Thyroid gland (tissue), 4 donors: ENCODE results near the gene SAMHD1.

Source experiments
- POLR2A ChIP-seq, 2 donors: fragments of 450-650 bp; IDR thresholded peaks; one replicate each; pipeline ENCODE4 v1.6.1; 2017; ENCODE audit warnings: antibody characterized with exemption in 2 of 2, mild to moderate bottlenecking in 2 of 2, moderate library complexity in 1 of 2
- TF ChIP-seq, protein P1 (sequence below), 6 experiments: fragments of 200-600 bp in 3 of 6; fragments of 450-650 bp in 3 of 6; sonication (generic) in 3 of 6; IDR thresholded peaks; one replicate each; pipeline ENCODE4 v1.5.1; 2016 to 2019; ENCODE audit warnings: antibody characterized with exemption in 6 of 6, mild to moderate bottlenecking in 2 of 6, inconsistent platforms in 1 of 6, moderate library complexity in 1 of 6

DNA sequence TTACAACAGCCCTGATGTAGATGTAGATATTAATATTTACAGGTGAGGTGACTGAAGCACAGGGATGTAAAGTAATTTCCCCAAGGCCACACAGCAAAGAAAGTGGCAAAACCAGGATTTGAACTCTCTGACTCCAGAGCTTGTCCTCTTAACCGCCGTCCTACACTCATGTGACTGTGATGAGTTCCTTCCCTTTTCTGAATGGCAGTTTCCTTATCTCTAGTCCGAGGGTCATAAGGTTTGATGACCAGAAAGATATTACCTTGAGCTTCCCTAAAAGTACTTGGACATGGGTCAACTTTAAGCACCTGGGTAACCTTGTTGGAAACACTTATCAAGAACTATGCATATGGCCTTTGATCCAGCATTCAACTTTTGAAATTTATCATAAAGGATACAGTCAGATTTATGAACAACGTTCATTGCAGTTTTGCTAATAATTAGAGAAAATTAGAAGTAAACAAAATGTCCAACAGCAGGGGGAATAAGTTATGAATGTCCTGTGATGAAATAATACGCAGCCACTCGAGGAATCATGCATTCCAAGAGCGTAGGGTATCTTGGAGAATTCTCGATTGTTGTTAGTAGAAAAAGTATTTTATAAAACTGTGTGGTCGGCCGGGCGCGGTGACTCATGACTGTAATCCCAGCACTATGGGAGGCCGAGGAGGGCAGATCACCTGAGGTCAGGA is 77.9 kb downstream of the SAMHD1 start:
- no peak for TF ChIP-seq POLR2A (IDR thresholded peaks at IDR 0.05)
- TF ChIP-seq, protein P1, sequence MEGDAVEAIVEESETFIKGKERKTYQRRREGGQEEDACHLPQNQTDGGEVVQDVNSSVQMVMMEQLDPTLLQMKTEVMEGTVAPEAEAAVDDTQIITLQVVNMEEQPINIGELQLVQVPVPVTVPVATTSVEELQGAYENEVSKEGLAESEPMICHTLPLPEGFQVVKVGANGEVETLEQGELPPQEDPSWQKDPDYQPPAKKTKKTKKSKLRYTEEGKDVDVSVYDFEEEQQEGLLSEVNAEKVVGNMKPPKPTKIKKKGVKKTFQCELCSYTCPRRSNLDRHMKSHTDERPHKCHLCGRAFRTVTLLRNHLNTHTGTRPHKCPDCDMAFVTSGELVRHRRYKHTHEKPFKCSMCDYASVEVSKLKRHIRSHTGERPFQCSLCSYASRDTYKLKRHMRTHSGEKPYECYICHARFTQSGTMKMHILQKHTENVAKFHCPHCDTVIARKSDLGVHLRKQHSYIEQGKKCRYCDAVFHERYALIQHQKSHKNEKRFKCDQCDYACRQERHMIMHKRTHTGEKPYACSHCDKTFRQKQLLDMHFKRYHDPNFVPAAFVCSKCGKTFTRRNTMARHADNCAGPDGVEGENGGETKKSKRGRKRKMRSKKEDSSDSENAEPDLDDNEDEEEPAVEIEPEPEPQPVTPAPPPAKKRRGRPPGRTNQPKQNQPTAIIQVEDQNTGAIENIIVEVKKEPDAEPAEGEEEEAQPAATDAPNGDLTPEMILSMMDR (IDR thresholded peaks at IDR 0.05): no peak
